Activated CD4-positive, alpha-beta T cell treated with anti-CD3 and anti-CD28 coated beads, Interleukin-2, amount 10 ng/mL, durations not matched to agents 24 days and 14 days (primary cell): Measurements from ENCODE around the gene TMEM88. TPM values are rescaled to one million over a fixed set of nuclear protein-coding genes. Genes with fewer than 3 reads are reported as not detected.
A peak's percentile ranks its signal among the peaks of the same experiment; 100 is the strongest.

Experiments used
- DNase-seq: peaks from one replicate; pipeline ENCODE4 v3.0.0; 2022
- H3K27ac Mint-ChIP-seq: one replicate; pipeline ENCODE4 v1.8.0; 2022; ENCODE audit warnings: mild to moderate bottlenecking, mixed read lengths
- H3K27me3 Mint-ChIP-seq: one replicate; pipeline ENCODE4 v1.8.0; 2022; ENCODE audit warnings: mixed read lengths
- H3K36me3 Mint-ChIP-seq: one replicate; pipeline ENCODE4 v1.8.0; 2022; ENCODE audit warnings: low read depth, mild to moderate bottlenecking, mixed read lengths
- H3K4me1 Mint-ChIP-seq: one replicate; pipeline ENCODE4 v1.8.0; 2021; ENCODE audit warnings: mixed read lengths
- H3K4me3 Mint-ChIP-seq: one replicate; pipeline ENCODE4 v1.8.0; 2022; ENCODE audit warnings: mild to moderate bottlenecking, moderate library complexity, mixed read lengths
- H3K9me3 Mint-ChIP-seq: one replicate; pipeline ENCODE4 v1.8.0; 2021; ENCODE audit warnings: mixed read lengths
- intact Hi-C: fragments of 100-400 bp; cut with micrococcal nuclease; formaldehyde crosslinking; loops from one replicate; pipeline ENCODE4 v1.15.1; 2023
- total RNA-seq: library from RNA; stranded (reverse); gene quantifications from 2 replicates; pipeline ENCODE4 v1.2.3, GENCODE V29; 2022

Gene TMEM88
- total RNA-seq, 1 donor from 2014 or later, result 7.1 TPM

GRCh38 chr17:7851438-7852261 lies 3.2 kb upstream of the TMEM88 start:
- peak; percentile 98 for DNase-seq
- intact Hi-C loops, result loop anchor here (1.0 to 10.0 kb wide), 4 partner anchors 9 to 107 kb away; partner anchors contain the start of gene KDM6B
- no peaks in the 10 kb centered on the region for H3K27me3 Mint-ChIP-seq
- peak overlapping the region; percentile 56 for H3K27ac Mint-ChIP-seq
- peaks cover 68% of the 10 kb centered on the region for H3K36me3 Mint-ChIP-seq
- peaks cover 29% of the 10 kb centered on the region for H3K4me1 Mint-ChIP-seq
- H3K9me3 Mint-ChIP-seq, result no peaks in the 10 kb centered on the region
- peak overlapping the region; percentile 72 for H3K4me3 Mint-ChIP-seq

- peak overlapping the region; percentile 20 for H3K27ac Mint-ChIP-seq
- H3K4me1 Mint-ChIP-seq, result peaks cover 27% of the 10 kb centered on the region
- H3K36me3 Mint-ChIP-seq, result peaks cover 63% of the 10 kb centered on the region
- H3K27me3 Mint-ChIP-seq, result no peaks in the 10 kb centered on the region
- H3K9me3 Mint-ChIP-seq, result no peaks in the 10 kb centered on the region
- intact Hi-C loops, result loop anchor here (10.0 kb wide), 1 partner anchor 107 kb away; no protein-coding TSS in a partner anchor
- no peak for DNase-seq
- peak overlapping the region; percentile 72 for H3K4me3 Mint-ChIP-seq
These were observed 2.6 kb upstream of the TMEM88 start for GRCh38 chr17:7852262-7852670.

- Mint-ChIP-seq H3K27me3 (no peaks in the 10 kb centered on the region), H3K36me3 (peaks cover 58% of the 10 kb centered on the region), H3K9me3 (no peaks in the 10 kb centered on the region), H3K4me3 (no peak overlapping the region), H3K4me1 (peaks cover 27% of the 10 kb centered on the region), H3K27ac (no peak overlapping the region)
- intact Hi-C loops, result loop anchor here (10.0 kb wide), 1 partner anchor 108 kb away; no protein-coding TSS in a partner anchor
- peak; percentile 57 for DNase-seq
These were observed 1.8 kb upstream of the TMEM88 start for GRCh38 chr17:7852919-7853690.

- DNase-seq, result no peak
- Mint-ChIP-seq H3K27me3 (no peaks in the 10 kb centered on the region), H3K9me3 (no peaks in the 10 kb centered on the region), H3K27ac (no peak overlapping the region), H3K4me1 (peaks cover 27% of the 10 kb centered on the region), H3K36me3 (peaks cover 56% of the 10 kb centered on the region), H3K4me3 (peak overlapping the region; percentile 26)
- intact Hi-C loops, result loop anchor here (10.0 kb wide), 1 partner anchor 109 kb away; no protein-coding TSS in a partner anchor
These were observed 1.2 kb upstream of the TMEM88 start for GRCh38 chr17:7853691-7854038.

- peaks cover 30% of the 10 kb centered on the region for H3K4me1 Mint-ChIP-seq
- no peak overlapping the region for H3K27ac Mint-ChIP-seq
- H3K9me3 Mint-ChIP-seq, result no peaks in the 10 kb centered on the region
- H3K4me3 Mint-ChIP-seq, result peak overlapping the region; percentile 26
- intact Hi-C loops, result loop anchor here (10.0 kb wide), 1 partner anchor 109 kb away; no protein-coding TSS in a partner anchor
- H3K27me3 Mint-ChIP-seq, result no peaks in the 10 kb centered on the region
- no peak for DNase-seq
- H3K36me3 Mint-ChIP-seq, result peaks cover 61% of the 10 kb centered on the region
These were observed 638 bp upstream of the TMEM88 start for GRCh38 chr17:7854078-7854777.

GRCh38 chr17:7855660-7856010 lies 769 bp downstream of the TMEM88 start:
- H3K4me1 Mint-ChIP-seq, result peaks cover 30% of the 10 kb centered on the region
- H3K27ac Mint-ChIP-seq, result peak overlapping the region; percentile 62
- intact Hi-C loops, result loop anchor here (2.0 to 10.0 kb wide), 2 partner anchors 111 to 201 kb away; no protein-coding TSS in a partner anchor
- DNase-seq, result no peak
- peaks cover 56% of the 10 kb centered on the region for H3K36me3 Mint-ChIP-seq
- no peak overlapping the region for H3K4me3 Mint-ChIP-seq
- H3K27me3 Mint-ChIP-seq, result no peaks in the 10 kb centered on the region
- no peaks in the 10 kb centered on the region for H3K9me3 Mint-ChIP-seq

- intact Hi-C loops, result loop anchor here (2.0 to 10.0 kb wide), 2 partner anchors 111 to 201 kb away; no protein-coding TSS in a partner anchor
- H3K4me3 Mint-ChIP-seq, result no peak overlapping the region
- DNase-seq, result peak; percentile 72
These were observed 1.3 kb downstream of the TMEM88 start for GRCh38 chr17:7856011-7856810.

GRCh38 chr17:7856811-7857712 lies 2.2 kb downstream of the TMEM88 start, which contains the start of gene NAA38:
TSS of gene NAA38 (minus strand) at chr17:7857559. CDS start at chr17:7857463, 96 bp downstream.
- Mint-ChIP-seq H3K4me1 (peaks cover 16% of the 10 kb centered on the region), H3K36me3 (peaks cover 53% of the 10 kb centered on the region), H3K27me3 (no peaks in the 10 kb centered on the region), H3K4me3 (no peak within 1 kb of the TSS), H3K27ac (no peak within 1 kb of the TSS), H3K9me3 (no peaks in the 10 kb centered on the region)
- DNase-seq, result peak; percentile 98
- intact Hi-C loops, result loop anchor here (1.0 to 10.0 kb wide), 7 partner anchors 15 to 200 kb away; partner anchors contain the start of gene CNTROB

More at GRCh38 chr17:7856011-7856810, 1.3 kb downstream of the TMEM88 start:
- peak overlapping the region; percentile 62 for H3K27ac Mint-ChIP-seq
- H3K9me3 Mint-ChIP-seq, result no peaks in the 10 kb centered on the region
- peaks cover 24% of the 10 kb centered on the region for H3K4me1 Mint-ChIP-seq
- H3K36me3 Mint-ChIP-seq, result peaks cover 56% of the 10 kb centered on the region
- H3K27me3 Mint-ChIP-seq, result no peaks in the 10 kb centered on the region

- peaks cover 18% of the 10 kb centered on the region for H3K4me1 Mint-ChIP-seq
- intact Hi-C loops, result loop anchor here (1.0 to 10.0 kb wide), 7 partner anchors 16 to 199 kb away; partner anchors contain the start of gene CNTROB
- no peak within 1 kb of the TSS for H3K4me3 Mint-ChIP-seq
- DNase-seq, result peak; percentile 97
- H3K36me3 Mint-ChIP-seq, result peaks cover 48% of the 10 kb centered on the region
- H3K9me3 Mint-ChIP-seq, result no peaks in the 10 kb centered on the region
- H3K27ac Mint-ChIP-seq, result no peak within 1 kb of the TSS
- no peaks in the 10 kb centered on the region for H3K27me3 Mint-ChIP-seq
These were observed 3.1 kb downstream of the TMEM88 start, which contains the start of gene CYB5D1 for GRCh38 chr17:7857713-7858521. TSS of gene CYB5D1 (plus strand) at chr17:7858003. CDS start at chr17:7858135, 132 bp downstream.

- peak; percentile 72 for DNase-seq
- intact Hi-C loops, result loop anchor here (10.0 kb wide), 1 partner anchor 114 kb away; no protein-coding TSS in a partner anchor
- Mint-ChIP-seq H3K9me3 (no peaks in the 10 kb centered on the region), H3K4me1 (peaks cover 18% of the 10 kb centered on the region), H3K27ac (no peak overlapping the region), H3K36me3 (peaks cover 46% of the 10 kb centered on the region), H3K4me3 (no peak overlapping the region), H3K27me3 (no peaks in the 10 kb centered on the region)
These were observed 3.6 kb downstream of the TMEM88 start for GRCh38 chr17:7858522-7858810.

GRCh38 chr17:7859028-7859427 lies 4.2 kb downstream of the TMEM88 start:
- peaks cover 16% of the 10 kb centered on the region for H3K4me1 Mint-ChIP-seq
- H3K9me3 Mint-ChIP-seq, result no peaks in the 10 kb centered on the region
- no peak overlapping the region for H3K27ac Mint-ChIP-seq
- intact Hi-C loops, result loop anchor here (10.0 kb wide), 1 partner anchor 114 kb away; no protein-coding TSS in a partner anchor
- H3K27me3 Mint-ChIP-seq, result no peaks in the 10 kb centered on the region
- H3K4me3 Mint-ChIP-seq, result no peak overlapping the region
- no peak for DNase-seq
- H3K36me3 Mint-ChIP-seq, result peaks cover 45% of the 10 kb centered on the region
